Cerebellar nuclear complex (tissue), 1 donor: ENCODE measurements around the gene IDE.
"Not testable (repeated sequence)": the region's sequence is repeated elsewhere in the genome, so short reads cannot be mapped to it uniquely, and the experiment has no call there.

ENCODE experiments used
- DNase-seq, 2 experiments: peaks; one replicate each; lab custom pipeline; 2025; lab: John Stamatoyannopoulos, UW

IDE gene

GRCh38 chr10:92492748-92493240 is 81.1 kb downstream of the IDE start:
- no peak for DNase-seq

- DNase-seq, result no peak
These were observed 83.5 kb downstream of the IDE start for GRCh38 chr10:92490387-92490786.

GRCh38 chr10:92486637-92487036 is 87.3 kb downstream of the IDE start:
- no peak for DNase-seq

- no peak for DNase-seq
These were observed 90.4 kb downstream of the IDE start for GRCh38 chr10:92483539-92483938.

- DNase-seq, result no peak
These were observed 93.5 kb downstream of the IDE start for GRCh38 chr10:92480413-92480812.

GRCh38 chr10:92479547-92479946 is 94.3 kb downstream of the IDE start:
- no peak for DNase-seq

- no peak for DNase-seq
These were observed 95.4 kb downstream of the IDE start for GRCh38 chr10:92478536-92478935.

GRCh38 chr10:92475357-92475868 is 98.5 kb downstream of the IDE start:
- no peak for DNase-seq

- DNase-seq, result no peak
These were observed 103.9 kb downstream of the IDE start for GRCh38 chr10:92470026-92470425.

- no peak for DNase-seq
These were observed 109.5 kb downstream of the IDE start for GRCh38 chr10:92464364-92464763.

- DNase-seq, result no peak
These were observed 110.3 kb downstream of the IDE start for GRCh38 chr10:92463582-92463981.

- not testable (repeated sequence) for DNase-seq
These were observed 118.9 kb downstream of the IDE start for GRCh38 chr10:92454955-92455354.

- no peak for DNase-seq
These were observed 121.6 kb downstream of the IDE start for GRCh38 chr10:92452313-92452712.

GRCh38 chr10:92451431-92451830 is 122.5 kb downstream of the IDE start:
- no peak for DNase-seq

GRCh38 chr10:92450896-92451295 is 123.0 kb downstream of the IDE start:
- DNase-seq, result no peak

- DNase-seq, result no peak
These were observed 133.3 kb downstream of the IDE start for GRCh38 chr10:92440578-92440977.

GRCh38 chr10:92438220-92438619 is 135.7 kb downstream of the IDE start:
- no peak for DNase-seq

GRCh38 chr10:92436611-92437010 is 137.3 kb downstream of the IDE start:
- no peak for DNase-seq

GRCh38 chr10:92436065-92436464 is 137.8 kb downstream of the IDE start:
- not testable (repeated sequence) for DNase-seq

- DNase-seq, result no peak
These were observed 139.5 kb downstream of the IDE start for GRCh38 chr10:92434385-92434784.

- no peak for DNase-seq
These were observed 141.3 kb downstream of the IDE start for GRCh38 chr10:92432596-92432995.

- DNase-seq, result no peak
These were observed 143.8 kb downstream of the IDE start for GRCh38 chr10:92430103-92430502.

- no peak for DNase-seq
These were observed 152.3 kb downstream of the IDE start for GRCh38 chr10:92421550-92421949.

- DNase-seq, result no peak
These were observed 153.2 kb downstream of the IDE start for GRCh38 chr10:92420546-92421275.
